RPMI8226 (cell line): ENCODE data around the gene TNFSF13B.
"Not testable (repeated sequence)": the region's sequence is repeated elsewhere in the genome, so short reads cannot be mapped to it uniquely, and the experiment has no call there.

Source experiments
- DNase-seq: peaks from one replicate; pipeline ENCODE4 v3.0.0-alpha.2; 2015

The TNFSF13B gene, protein sequence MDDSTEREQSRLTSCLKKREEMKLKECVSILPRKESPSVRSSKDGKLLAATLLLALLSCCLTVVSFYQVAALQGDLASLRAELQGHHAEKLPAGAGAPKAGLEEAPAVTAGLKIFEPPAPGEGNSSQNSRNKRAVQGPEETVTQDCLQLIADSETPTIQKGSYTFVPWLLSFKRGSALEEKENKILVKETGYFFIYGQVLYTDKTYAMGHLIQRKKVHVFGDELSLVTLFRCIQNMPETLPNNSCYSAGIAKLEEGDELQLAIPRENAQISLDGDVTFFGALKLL

DNA sequence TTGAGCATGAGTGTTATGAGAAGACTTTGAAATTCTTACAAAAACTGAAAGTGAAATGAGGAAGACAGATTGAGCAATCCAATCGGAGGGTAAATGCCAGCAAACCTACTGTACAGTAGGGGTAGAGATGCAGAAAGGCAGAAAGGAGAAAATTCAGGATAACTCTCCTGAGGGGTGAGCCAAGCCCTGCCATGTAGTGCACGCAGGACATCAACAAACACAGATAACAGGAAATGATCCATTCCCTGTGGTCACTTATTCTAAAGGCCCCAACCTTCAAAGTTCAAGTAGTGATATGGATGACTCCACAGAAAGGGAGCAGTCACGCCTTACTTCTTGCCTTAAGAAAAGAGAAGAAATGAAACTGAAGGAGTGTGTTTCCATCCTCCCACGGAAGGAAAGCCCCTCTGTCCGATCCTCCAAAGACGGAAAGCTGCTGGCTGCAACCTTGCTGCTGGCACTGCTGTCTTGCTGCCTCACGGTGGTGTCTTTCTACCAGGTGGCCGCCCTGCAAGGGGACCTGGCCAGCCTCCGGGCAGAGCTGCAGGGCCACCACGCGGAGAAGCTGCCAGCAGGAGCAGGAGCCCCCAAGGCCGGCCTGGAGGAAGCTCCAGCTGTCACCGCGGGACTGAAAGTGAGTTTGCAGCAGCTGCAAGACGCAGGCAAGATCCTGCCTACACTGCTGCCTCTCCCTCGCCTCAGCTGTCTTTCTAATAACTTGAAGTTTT, at the start of gene TNFSF13B:
TSS of gene TNFSF13B (plus strand) at position 118 of the 728 bp plus-strand sequence. CDS start at position 296, 178 bp downstream.
- peak; percentile 56 for DNase-seq

GRCh38 chr13:108220041-108220440, 49.5 kb upstream of the TNFSF13B start:
- peak; percentile 36 for DNase-seq

DNA sequence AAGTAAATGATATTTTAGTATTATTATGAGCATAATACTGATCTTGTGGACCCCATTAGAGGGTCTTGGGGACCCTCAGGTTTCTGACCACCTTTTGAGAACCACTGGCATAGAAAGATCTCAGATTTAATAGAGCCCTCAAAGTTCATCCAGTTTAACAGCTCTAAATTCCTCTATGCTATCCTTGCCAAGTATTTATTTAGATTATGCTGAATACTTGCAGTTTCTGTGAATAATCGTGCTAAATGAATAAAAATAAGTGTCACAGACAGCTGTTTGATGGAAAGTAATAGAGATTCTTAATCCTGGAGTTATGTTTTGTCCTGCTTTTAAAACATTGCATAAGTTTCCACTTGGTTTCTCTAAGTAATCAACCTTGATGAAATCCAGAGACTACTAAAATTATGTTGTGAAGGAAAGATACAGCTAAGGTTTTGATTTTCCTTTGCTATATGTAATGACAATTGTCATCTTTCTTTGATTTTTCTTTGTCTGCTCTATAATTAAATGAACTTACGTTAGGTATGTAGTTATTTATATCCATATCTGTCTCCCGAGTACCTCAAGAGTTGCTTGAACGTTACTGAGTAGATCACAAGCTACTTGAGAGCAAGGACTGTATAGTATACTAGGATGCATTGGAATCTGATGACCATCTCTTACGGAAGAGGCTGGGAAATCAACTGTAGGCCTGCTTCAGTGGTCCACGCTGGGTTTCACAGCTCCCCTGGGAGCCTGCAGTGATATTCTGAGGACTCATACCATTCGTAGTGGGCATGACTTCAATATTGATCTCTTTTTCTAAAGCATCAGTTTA, 45.6 kb upstream of the TNFSF13B start:
- no peak for DNase-seq

DNA sequence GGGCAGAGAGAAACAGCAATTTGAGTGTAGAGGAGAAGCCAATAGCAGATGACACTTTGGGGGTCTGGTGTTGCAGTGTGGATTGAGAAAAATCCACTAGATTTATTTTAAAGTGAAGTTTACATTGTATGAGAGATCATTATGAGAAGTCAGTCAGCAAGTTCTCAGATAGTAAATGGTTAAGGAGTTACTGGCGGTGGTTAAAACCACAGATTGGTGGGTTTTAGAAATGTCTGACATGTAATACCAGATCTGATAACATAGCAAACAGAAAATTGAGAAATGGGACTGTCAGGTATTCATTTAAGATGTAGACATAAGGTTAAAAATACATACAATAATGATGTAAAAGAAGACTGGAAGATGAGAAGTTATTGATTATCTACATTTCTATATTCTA, 44.1 kb upstream of the TNFSF13B start:
- DNase-seq = no peak

- no peak for DNase-seq
Observed at GRCh38 chr13:108226184-108226583, 43.3 kb upstream of the TNFSF13B start.

- DNase-seq = peak; percentile 22
Observed at GRCh38 chr13:108227651-108228272, 41.8 kb upstream of the TNFSF13B start.

GRCh38 chr13:108230377-108230776, 39.1 kb upstream of the TNFSF13B start:
- DNase-seq = no peak

GRCh38 chr13:108249150-108249549, 20.4 kb upstream of the TNFSF13B start:
- no peak for DNase-seq

- no peak for DNase-seq
Observed at GRCh38 chr13:108257248-108257647, 12.3 kb upstream of the TNFSF13B start.

DNA sequence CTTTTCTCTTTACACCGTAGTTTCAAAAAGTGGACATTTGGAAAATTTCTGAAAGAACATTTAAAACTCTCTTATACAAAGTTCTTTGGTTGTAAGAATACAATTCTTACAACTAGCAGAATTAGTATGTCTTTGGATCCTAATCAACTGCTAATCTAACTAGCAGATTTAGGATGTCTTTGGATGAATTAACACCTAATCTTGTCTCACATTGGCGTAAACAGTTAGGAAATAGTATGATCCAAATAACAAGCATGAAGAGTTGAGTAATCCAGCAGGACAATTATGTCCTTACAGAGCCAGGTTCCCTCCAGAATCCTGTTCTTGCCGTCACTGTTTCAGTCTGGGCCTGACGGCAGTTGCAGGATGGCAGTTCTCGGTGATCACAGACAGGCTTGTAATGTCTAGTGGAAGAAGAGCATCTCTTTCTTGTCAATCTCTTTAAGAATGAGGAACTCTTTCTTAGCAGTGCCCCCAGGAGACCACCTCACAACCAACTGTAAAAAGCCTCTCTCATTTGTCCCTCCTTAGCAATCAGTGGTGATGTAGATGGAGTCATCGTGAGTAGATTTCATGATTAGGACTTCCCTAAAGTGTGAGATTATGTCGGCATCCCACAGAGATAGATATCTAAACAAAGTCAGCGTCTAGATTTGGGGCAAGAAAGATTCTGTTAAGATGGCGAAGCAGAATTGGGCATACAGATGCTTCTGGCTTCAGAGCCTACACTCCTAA, 5.7 kb upstream of the TNFSF13B start:
- no peak for DNase-seq

- no peak for DNase-seq
Observed at GRCh38 chr13:108266321-108266990, 3.1 kb upstream of the TNFSF13B start.

- DNase-seq = no peak
Observed at GRCh38 chr13:108267347-108267746, 2.2 kb upstream of the TNFSF13B start.

DNA sequence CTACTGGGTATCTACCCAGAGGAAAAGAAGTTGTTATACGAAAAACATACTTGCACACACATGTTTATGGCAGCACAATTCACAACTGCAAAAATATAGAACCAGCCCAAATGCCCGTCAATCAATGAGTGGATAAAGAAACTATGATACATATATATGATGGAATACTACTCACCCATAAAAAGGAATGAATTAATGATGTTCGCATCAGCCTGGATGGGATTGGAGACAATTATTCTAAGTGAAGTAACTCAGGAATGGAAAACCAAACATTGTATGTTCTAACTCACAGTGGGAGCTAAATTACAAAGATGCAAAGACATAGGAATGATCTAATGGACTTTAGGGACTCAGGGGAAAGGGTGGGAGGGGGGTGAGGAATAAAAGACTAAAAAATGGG, 1.7 kb upstream of the TNFSF13B start:
- not testable (repeated sequence) for DNase-seq

- no peak for DNase-seq
Observed at GRCh38 chr13:108268466-108269112, 929 bp upstream of the TNFSF13B start.

DNA sequence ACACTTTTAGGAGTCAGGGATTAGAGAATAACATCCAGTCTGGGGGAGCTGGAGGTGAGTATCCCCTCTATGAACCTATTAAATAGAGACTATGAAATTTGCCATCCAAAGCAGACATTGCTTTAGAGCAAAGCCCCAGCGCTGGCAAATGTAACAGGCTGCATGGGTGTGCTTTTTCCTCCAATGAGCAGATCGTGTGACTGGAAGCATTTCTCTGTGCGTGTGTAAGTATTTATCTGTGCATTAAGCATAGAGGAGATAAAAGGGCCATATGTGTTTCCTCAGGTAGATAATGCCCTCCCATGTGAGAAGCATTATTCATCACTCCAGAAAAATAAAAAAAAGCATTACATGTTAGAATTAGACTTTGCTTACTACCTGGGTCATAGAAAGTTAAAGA, 924 bp downstream of the TNFSF13B start:
- DNase-seq = no peak

DNA sequence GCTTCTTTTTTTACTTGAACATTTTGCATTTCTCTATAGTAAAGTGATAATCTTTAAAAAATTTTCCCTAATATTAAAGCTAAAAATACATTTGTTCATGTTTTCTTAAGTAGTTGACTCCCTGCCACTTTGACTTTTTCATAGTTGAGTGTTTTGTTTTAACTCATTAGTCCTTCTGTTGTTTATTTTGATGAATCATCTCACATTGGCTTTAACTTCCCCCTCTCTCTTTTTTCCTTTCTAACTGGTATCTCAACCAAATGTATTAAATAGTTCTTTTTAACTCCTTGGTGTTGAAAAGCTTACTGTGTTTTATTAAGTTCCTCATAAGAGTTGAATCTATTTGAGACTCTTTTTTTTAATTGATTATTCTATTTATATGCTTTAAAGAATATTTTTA, 2.8 kb downstream of the TNFSF13B start:
- DNase-seq = no peak

GRCh38 chr13:108273429-108274118, 4.1 kb downstream of the TNFSF13B start:
- no peak for DNase-seq

- no peak for DNase-seq
Observed at GRCh38 chr13:108274718-108275117, 5.2 kb downstream of the TNFSF13B start.

- DNase-seq = no peak
Observed at GRCh38 chr13:108276060-108276459, 6.5 kb downstream of the TNFSF13B start.

GRCh38 chr13:108278466-108278865, 8.9 kb downstream of the TNFSF13B start:
- no peak for DNase-seq

DNA sequence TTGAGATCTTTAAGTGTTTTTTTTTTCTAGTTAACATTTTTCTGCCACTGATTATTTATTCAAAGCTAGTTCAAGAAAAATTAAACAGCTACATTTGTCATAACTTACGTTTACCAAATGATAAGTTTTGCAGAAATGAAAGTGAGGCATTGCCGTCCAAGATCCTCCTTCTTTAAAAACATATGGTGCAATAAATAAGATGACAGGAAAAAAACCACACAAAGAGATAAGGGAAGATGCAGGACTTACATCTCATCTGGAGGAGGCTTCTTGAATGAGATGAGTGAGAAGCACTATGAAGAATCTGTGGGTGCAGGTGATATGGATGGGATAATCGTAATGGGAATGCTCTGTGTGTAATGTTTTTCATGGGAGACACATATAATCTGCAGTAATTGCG, 12.4 kb downstream of the TNFSF13B start:
- no peak for DNase-seq
